HepG2 (cell line): ENCODE measurements around the gene RINL.
A peak's percentile ranks its signal among the peaks of the same experiment; 100 is the strongest.

Experiments used
- CTCF ChIP-seq: sonication (generic); formaldehyde crosslinking; IDR thresholded peaks from 2 replicates; pipeline ENCODE4 v1.5.0; 2020; ENCODE audit warnings: mild to moderate bottlenecking, missing genetic modification reagents, moderate library complexity
- EEA1 ChIP-seq: sonication (generic); formaldehyde crosslinking; IDR thresholded peaks from 2 replicates; pipeline ENCODE4 v1.5.1; 2020; ENCODE audit warnings: mild to moderate bottlenecking, missing genetic modification reagents, borderline replicate concordance
- KLF6 ChIP-seq: IDR thresholded peaks from 2 replicates; pipeline ENCODE4 v1.8.0; 2016; ENCODE audit warnings: missing biosample characterization, missing genetic modification reagents
- PAX8 ChIP-seq: sonication (generic); formaldehyde crosslinking; IDR thresholded peaks from 2 replicates; pipeline ENCODE4 v1.8.0; 2022; ENCODE audit warnings: mild to moderate bottlenecking, missing genetic modification reagents, borderline replicate concordance
- POLR2AphosphoS5 ChIP-seq: IDR thresholded peaks from 2 replicates; pipeline ENCODE4 v1.6.1; 2012; ENCODE audit warnings: low read depth, low read length
- RAD21 ChIP-seq: fragments of 450-650 bp; formaldehyde crosslinking; IDR thresholded peaks from 2 replicates; pipeline ENCODE4 v1.5.0; 2020; ENCODE audit warnings: mild to moderate bottlenecking
- TEAD2 ChIP-seq: sonication (generic); formaldehyde crosslinking; IDR thresholded peaks from 2 replicates; pipeline ENCODE4 v1.9.0; 2021; ENCODE audit warnings: missing genetic modification reagents
- XRCC5 ChIP-seq: fragments of 200-400 bp; formaldehyde crosslinking; optimal IDR thresholded peaks from 2 replicates; pipeline ENCODE3; 2017; ENCODE audit warnings: mild to moderate bottlenecking, low read length
- ZHX1 ChIP-seq: sonication (generic); formaldehyde crosslinking; IDR thresholded peaks from 2 replicates; pipeline ENCODE4 v1.8.1; 2022; ENCODE audit warnings: low read depth, mild to moderate bottlenecking, missing genetic modification reagents
- ZNF362 ChIP-seq: sonication (generic); formaldehyde crosslinking; IDR thresholded peaks from 2 replicates; pipeline ENCODE4 v1.4.0; 2020; ENCODE audit warnings: missing genetic modification reagents, mild to moderate bottlenecking, borderline replicate concordance
- ZNF550 ChIP-seq: sonication (generic); formaldehyde crosslinking; IDR thresholded peaks from 2 replicates; pipeline ENCODE4 v1.4.0; 2020; ENCODE audit warnings: mild to moderate bottlenecking, missing genetic modification reagents, borderline replicate concordance
- ZNF737 ChIP-seq: sonication (generic); formaldehyde crosslinking; IDR thresholded peaks from 2 replicates; pipeline ENCODE4 v1.5.0; 2020; ENCODE audit warnings: missing genetic modification reagents, mild to moderate bottlenecking, borderline replicate concordance

GRCh38 chr19:38849147-38849859, 28.8 kb downstream of the RINL start:
- no peak for TF ChIP-seq ZNF550 (CRISPR knock-in tag)
- TF ChIP-seq POLR2AphosphoS5, result peak; percentile 51; the same call in 1 of the 2 replicates
- no peak for TF ChIP-seq ZNF737 (CRISPR knock-in tag)
- TF ChIP-seq CTCF (CRISPR knock-in tag), result no peak
- TF ChIP-seq XRCC5, result no peak
- peak; percentile 23; the same call in 1 of the 2 replicates for TF ChIP-seq RAD21 (CRISPR knock-in tag)
- no peak for TF ChIP-seq PAX8 (CRISPR knock-in tag)
- TF ChIP-seq TEAD2, result no peak; the same call in 1 of the 2 replicates
- TF ChIP-seq KLF6 (CRISPR knock-in tag), result no peak; the same call in 1 of the 2 replicates
- TF ChIP-seq EEA1 (CRISPR knock-in tag), result no peak
- TF ChIP-seq ZHX1 (CRISPR knock-in tag), result no peak; the same call in 1 of the 2 replicates
- peak; percentile 90 for TF ChIP-seq ZNF362 (CRISPR knock-in tag)
